HG03097 (cell line): ENCODE data around the gene RCE1.
A peak's percentile ranks its signal among the peaks of the same experiment; 100 is the strongest.

ENCODE experiments used
- ATAC-seq: cut with Tn5 transposase; IDR thresholded peaks from one replicate; pipeline ENCODE4 v1.9.1; 2021; ENCODE audit not compliant: unreplicated experiment, low FRiP score

RCE1 gene

GRCh38 chr11:66844496-66845142 lies 1.4 kb downstream of the RCE1 start:
- no peak for ATAC-seq

GRCh38 chr11:66845143-66845875 lies 2.1 kb downstream of the RCE1 start:
- ATAC-seq: no peak

GRCh38 chr11:66845876-66846212 lies 2.6 kb downstream of the RCE1 start:
- no peak for ATAC-seq

GRCh38 chr11:66846671-66847091 lies 3.4 kb downstream of the RCE1 start:
- no peak for ATAC-seq

- no peak for ATAC-seq
Measured at GRCh38 chr11:66847461-66848232, 4.4 kb downstream of the RCE1 start.

- ATAC-seq: no peak
Measured at GRCh38 chr11:66848671-66849500, 5.6 kb downstream of the RCE1 start.

GRCh38 chr11:66849501-66850234 lies 6.4 kb downstream of the RCE1 start:
- no peak for ATAC-seq

- no peak for ATAC-seq
Measured at GRCh38 chr11:66850235-66850587, 7.0 kb downstream of the RCE1 start.

- ATAC-seq: no peak
Measured at GRCh38 chr11:66850588-66851238, 7.5 kb downstream of the RCE1 start.

GRCh38 chr11:66851239-66851596 lies 8.0 kb downstream of the RCE1 start:
- no peak for ATAC-seq

GRCh38 chr11:66851698-66852465 lies 8.6 kb downstream of the RCE1 start:
- no peak for ATAC-seq

GRCh38 chr11:66852466-66853241 lies 9.4 kb downstream of the RCE1 start:
- ATAC-seq: no peak

- no peak for ATAC-seq
Measured at GRCh38 chr11:66853242-66854229, 10.3 kb downstream of the RCE1 start.

- no peak for ATAC-seq
Measured at GRCh38 chr11:66854231-66854661, 11.0 kb downstream of the RCE1 start.

GRCh38 chr11:66854729-66855211 lies 11.5 kb downstream of the RCE1 start:
- ATAC-seq: no peak

- peak; percentile 52 for ATAC-seq
Measured at GRCh38 chr11:66855574-66856495, 12.6 kb downstream of the RCE1 start.
